Fibroblast of mammary gland (primary cell): Measurements from ENCODE around the gene SPINDOC.
"Not testable (repeated sequence)": the region's sequence is repeated elsewhere in the genome, so short reads cannot be mapped to it uniquely, and the experiment has no call there.

Experiments used
- DNase-seq: peaks from one replicate; pipeline ENCODE4 v3.0.0-alpha.2; 2010; ENCODE audit warnings: low read depth
- H3K4me3 ChIP-seq: 2 replicates; pipeline ENCODE4 v1.5.1; 2011; ENCODE audit warnings: low read depth, mild to moderate bottlenecking, low read length, moderate library complexity; ENCODE audit not compliant: control insufficient read depth
- CTCF ChIP-seq: conservative IDR thresholded peaks from 2 replicates; pipeline ENCODE4 v1.5.1; 2011; ENCODE audit warnings: low read depth, low read length, inconsistent platforms; ENCODE audit not compliant: control insufficient read depth, insufficient read depth

The SPINDOC gene

GRCh38 chr11:63770763-63771162 lies 42.5 kb upstream of the SPINDOC start:
- TF ChIP-seq CTCF, result no peak
- no peak for DNase-seq
- H3K4me3 ChIP-seq, result no peak overlapping the region

GRCh38 chr11:63771741-63772318 lies 41.4 kb upstream of the SPINDOC start:
- H3K4me3 ChIP-seq, DNase-seq: not testable (repeated sequence)

- no peak for DNase-seq
- TF ChIP-seq CTCF, result no peak
- H3K4me3 ChIP-seq, result no peak overlapping the region
Measured at GRCh38 chr11:63775191-63775590, 38.1 kb upstream of the SPINDOC start.

- no peak overlapping the region for H3K4me3 ChIP-seq
- no peak for DNase-seq
- no peak for TF ChIP-seq CTCF
Measured at GRCh38 chr11:63779039-63779438, 34.2 kb upstream of the SPINDOC start.

GRCh38 chr11:63782749-63783148 lies 30.5 kb upstream of the SPINDOC start:
- no peak overlapping the region for H3K4me3 ChIP-seq
- TF ChIP-seq CTCF, result no peak

GRCh38 chr11:63783925-63784592 lies 29.2 kb upstream of the SPINDOC start:
- no peak for DNase-seq
- no peak overlapping the region for H3K4me3 ChIP-seq
- no peak for TF ChIP-seq CTCF

More at GRCh38 chr11:63782749-63783148, 30.5 kb upstream of the SPINDOC start:
- DNase-seq, result no peak

- no peak for TF ChIP-seq CTCF
- DNase-seq, result no peak
- no peak overlapping the region for H3K4me3 ChIP-seq
Measured at GRCh38 chr11:63785823-63786222, 27.4 kb upstream of the SPINDOC start.
